PC-3 (cell line): ENCODE results near the gene PNP. TPM values are rescaled to one million over a fixed set of nuclear protein-coding genes. Genes with fewer than 3 reads are reported as not detected.

ENCODE experiments used
- total RNA-seq: library from RNA; depleted of rRNA; stranded (reverse); fragments of >200 nt; gene quantifications from 2 replicates; pipeline ENCODE4 v1.2.3, GENCODE V29; 2014; rRNA removed

Gene PNP
- total RNA-seq, 1 experiment from 2014 or later = 118 TPM

Other genes with a start within 250 kb of the PNP start
- not detected in 2 replicates for gene OR11H6, start 245.7 kb upstream of the PNP start, total RNA-seq
- gene OR11H7, start 240.4 kb upstream of the PNP start, total RNA-seq = not detected in 2 replicates
- gene OR11H4, start 230.1 kb upstream of the PNP start, total RNA-seq = not detected in 2 replicates
- 9.8 and 23.3 TPM in 2 replicates for gene TTC5, start 163.5 kb upstream of the PNP start, total RNA-seq
- gene CCNB1IP1, start 136.1 kb upstream of the PNP start, total RNA-seq = 32.8 and 35.0 TPM in 2 replicates
- 35.6 and 38.3 TPM in 2 replicates for gene PARP2, start 125.8 kb upstream of the PNP start, total RNA-seq
- gene TEP1, start 55.9 kb upstream of the PNP start, total RNA-seq = 8.9 and 11.7 TPM in 2 replicates
- 0.17 TPM in 1 of 2 replicates, not detected in the other for gene KLHL33, start 33.2 kb upstream of the PNP start, total RNA-seq
- gene OSGEP, start 14.6 kb upstream of the PNP start, total RNA-seq = 57.7 and 64.1 TPM in 2 replicates
- 147 and 189 TPM in 2 replicates for gene APEX1, start 14.2 kb upstream of the PNP start, total RNA-seq
- gene PIP4P1, start 8.0 kb upstream of the PNP start, total RNA-seq = 32.9 and 35.2 TPM in 2 replicates
- gene RNASE10, start 36.1 kb downstream of the PNP start, total RNA-seq = not detected in 2 replicates
- gene RNASE9, start 91.6 kb downstream of the PNP start, total RNA-seq = not detected in 2 replicates
- not detected in 2 replicates for gene RNASE11, start 118.6 kb downstream of the PNP start, total RNA-seq
- gene RNASE12, start 122.0 kb downstream of the PNP start, total RNA-seq = not detected in 2 replicates
- not detected in 2 replicates for gene OR6S1, start 172.3 kb downstream of the PNP start, total RNA-seq
- gene RNASE4, start 215.2 kb downstream of the PNP start, total RNA-seq = 5.9 and 8.5 TPM in 2 replicates
- gene ANG, start 219.4 kb downstream of the PNP start, total RNA-seq = 4.8 and 6.6 TPM in 2 replicates